Transverse colon (tissue), 4 donors: ENCODE measurements around the gene ZZZ3. TPM values are rescaled to one million over a fixed set of nuclear protein-coding genes. Genes with fewer than 3 reads are reported as not detected.

Source experiments
- DNase-seq: peaks from one replicate; pipeline ENCODE4 v3.0.0-alpha.2; 2019
- H3K27ac ChIP-seq, 4 donors: fragments of 200-600 bp; sonication (generic); 2 replicates each; pipeline ENCODE4 v1.5.1; 2016 to 2018; ENCODE audit warnings: inconsistent platforms in 4 of 4
- H3K27me3 ChIP-seq: fragments of 200-600 bp; sonication (generic); 2 replicates; pipeline ENCODE4 v1.5.1; 2017; ENCODE audit warnings: inconsistent platforms
- H3K36me3 ChIP-seq, 4 donors: fragments of 200-600 bp; sonication (generic); 2 replicates each; pipeline ENCODE4 v1.5.1; 2017 to 2019; ENCODE audit warnings: inconsistent platforms in 4 of 4
- H3K4me1 ChIP-seq, 4 donors: fragments of 200-600 bp; sonication (generic); 2 replicates each; pipeline ENCODE4 v1.5.1; 2017 to 2020; ENCODE audit warnings: inconsistent platforms in 4 of 4
- H3K4me3 ChIP-seq, 4 donors: fragments of 200-600 bp; sonication (generic); 1 replicate in 1 of 4; 2 replicates in 3 of 4; pipeline versions ENCODE4 v1.5.1 to v1.6.1; 2017 to 2019; ENCODE audit warnings: inconsistent platforms in 4 of 4
- H3K9me3 ChIP-seq, 2 donors: fragments of 200-600 bp; sonication (generic); 2 replicates each; pipeline ENCODE4 v1.5.1; 2017 to 2019; ENCODE audit warnings: inconsistent platforms in 2 of 2
- EP300 ChIP-seq: sonication (generic); formaldehyde crosslinking; IDR thresholded peaks from one replicate; pipeline ENCODE4 v1.6.1; 2017; ENCODE audit warnings: antibody characterized with exemption, low read depth
- POLR2A ChIP-seq: fragments of 450-650 bp; IDR thresholded peaks from one replicate; pipeline ENCODE4 v1.6.1; 2016; ENCODE audit warnings: antibody characterized with exemption, mild to moderate bottlenecking, moderate library complexity
- POLR2AphosphoS5 ChIP-seq, 3 donors: sonication (generic); formaldehyde crosslinking; IDR thresholded peaks; one replicate each; pipeline ENCODE4 v1.6.1; 2016; ENCODE audit warnings: antibody characterized with exemption in 3 of 3
- WGBS, 2 donors: methylation state at CpG; one replicate each; pipeline ENCODE4 v1.1.5; 2018; ENCODE audit warnings: low coverage in 1 of 2; 5-methylcytosine and 5-hydroxymethylcytosine counted together
- in situ Hi-C, 4 donors: fragments of 200-750 bp; cut with MboI; loops; one replicate each; pipeline versions ENCODE4 v1.15.0 to v1.15.1; 2017; ENCODE audit warnings: low sequenced_read_pairs in 3 of 4, low pct_ligation_motif_present in 1 of 4, low pct_unique_long_range_greater_than_20kb in 1 of 4
- intact Hi-C: fragments of 100-400 bp; cut with DNase I; formaldehyde crosslinking; loops from one replicate; pipeline ENCODE4 v1.15.1; 2023; ENCODE audit warnings: low total_unique reads
- total RNA-seq, 4 donors: library from RNA; depleted of rRNA; stranded (reverse); fragments of >200 nt; gene quantifications; one replicate each; pipeline ENCODE4 v1.1.0, GENCODE V29; 2016
- TF ChIP-seq, protein P1 (sequence below), 5 experiments: fragments of 200-600 bp in 3 of 5; fragments of 450-650 bp in 2 of 5; sonication (generic) in 3 of 5; IDR thresholded peaks; 1 replicate in 2 of 5; 2 replicates in 3 of 5; pipeline ENCODE4 v1.5.1; 2016 to 2017; ENCODE audit warnings: antibody characterized with exemption in 5 of 5, inconsistent platforms in 3 of 5, mild to moderate bottlenecking in 2 of 5, moderate library complexity in 1 of 5

The ZZZ3 gene
- total RNA-seq: 10 to 100 TPM; 15.9 to 80.4 (median 47.4) TPM

DNA sequence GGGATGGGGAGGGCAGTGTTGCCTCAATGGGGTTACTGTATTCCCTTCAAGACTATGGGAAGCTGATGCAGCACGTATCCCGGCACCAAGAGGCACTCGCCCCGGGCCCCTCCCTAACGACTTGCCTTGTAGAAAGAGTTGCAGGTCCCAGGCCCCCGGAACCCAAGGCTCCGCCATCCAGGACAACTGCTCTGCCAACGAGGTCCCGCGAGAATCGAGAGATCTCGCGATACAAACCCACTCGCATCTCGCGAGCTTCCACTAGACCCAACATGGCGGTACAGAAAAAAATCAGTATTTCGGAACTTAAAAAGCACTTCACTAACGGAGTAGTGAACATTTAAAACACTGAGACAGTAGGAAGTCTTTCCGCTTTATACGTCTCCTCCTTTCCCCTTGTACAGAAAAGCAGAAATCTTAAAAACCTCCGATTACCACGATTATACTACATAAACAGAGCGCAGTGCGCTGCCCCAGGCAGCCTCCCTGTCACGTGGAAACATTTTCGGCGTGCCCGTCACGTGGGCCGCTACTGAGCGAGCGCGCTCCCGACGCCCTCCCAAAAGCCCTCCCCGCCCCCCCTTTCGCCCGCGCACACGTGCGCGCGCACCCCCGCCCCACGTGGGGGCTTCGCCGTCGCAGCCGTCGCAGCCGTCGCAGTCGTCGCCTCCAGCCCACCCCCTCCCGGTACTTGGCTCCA is at the start of gene ZZZ3:
Gene ZZZ3, minus strand, starts transcription at position 199 of the 700 bp plus-strand sequence. CDS start 49,304 bp downstream, outside the sequence.
- no peaks in the 10 kb centered on the region for H3K27me3 ChIP-seq
- no peaks in the 10 kb centered on the region for H3K36me3 ChIP-seq
- H3K4me3 ChIP-seq: peak within 1 kb of the TSS; percentile 73 to 98 (median 85)
- TF ChIP-seq EP300: no peak
- TF ChIP-seq, protein P1, sequence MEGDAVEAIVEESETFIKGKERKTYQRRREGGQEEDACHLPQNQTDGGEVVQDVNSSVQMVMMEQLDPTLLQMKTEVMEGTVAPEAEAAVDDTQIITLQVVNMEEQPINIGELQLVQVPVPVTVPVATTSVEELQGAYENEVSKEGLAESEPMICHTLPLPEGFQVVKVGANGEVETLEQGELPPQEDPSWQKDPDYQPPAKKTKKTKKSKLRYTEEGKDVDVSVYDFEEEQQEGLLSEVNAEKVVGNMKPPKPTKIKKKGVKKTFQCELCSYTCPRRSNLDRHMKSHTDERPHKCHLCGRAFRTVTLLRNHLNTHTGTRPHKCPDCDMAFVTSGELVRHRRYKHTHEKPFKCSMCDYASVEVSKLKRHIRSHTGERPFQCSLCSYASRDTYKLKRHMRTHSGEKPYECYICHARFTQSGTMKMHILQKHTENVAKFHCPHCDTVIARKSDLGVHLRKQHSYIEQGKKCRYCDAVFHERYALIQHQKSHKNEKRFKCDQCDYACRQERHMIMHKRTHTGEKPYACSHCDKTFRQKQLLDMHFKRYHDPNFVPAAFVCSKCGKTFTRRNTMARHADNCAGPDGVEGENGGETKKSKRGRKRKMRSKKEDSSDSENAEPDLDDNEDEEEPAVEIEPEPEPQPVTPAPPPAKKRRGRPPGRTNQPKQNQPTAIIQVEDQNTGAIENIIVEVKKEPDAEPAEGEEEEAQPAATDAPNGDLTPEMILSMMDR (IDR thresholded peaks at IDR 0.05): peak in 1 of 5 experiments; percentile 1
- TF ChIP-seq POLR2AphosphoS5 (IDR thresholded peaks at IDR 0.05): peak in 2 of 3 donors; percentile 41 to 45
- peak; percentile 48 for TF ChIP-seq POLR2A
- intact Hi-C loops: no loop called here
- 0 to 1% methylated on average over 5 to 41 of the region's 56 CpGs for WGBS, 2 donors
- peak within 1 kb of the TSS; percentile 93 to 99 (median 96) for H3K27ac ChIP-seq
- peak; percentile 95 for DNase-seq
- no peaks in the 10 kb centered on the region for H3K9me3 ChIP-seq
- in situ Hi-C loops: no loop called here
- peaks cover 21 to 54% (median 38%) of the 10 kb centered on the region in 4 donors for H3K4me1 ChIP-seq

DNA sequence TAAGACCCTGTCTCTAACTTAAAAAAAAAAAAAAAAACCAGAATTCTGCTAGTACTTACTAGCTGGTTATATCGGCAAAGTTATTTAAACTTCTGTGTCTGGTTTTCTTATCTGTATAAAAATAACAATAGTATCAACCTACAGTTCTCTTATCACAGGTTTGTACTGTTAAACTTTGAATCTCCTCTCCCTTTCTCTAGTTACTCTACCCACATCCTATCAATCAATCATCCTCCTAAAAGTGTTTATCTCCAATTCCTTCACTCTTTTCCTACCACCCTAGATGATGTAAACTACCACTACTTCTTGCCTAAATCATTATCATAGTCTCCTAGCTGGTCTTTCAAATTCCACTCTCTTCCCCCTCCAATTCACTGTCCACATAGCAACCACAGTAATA is 49.6 kb upstream of the ZZZ3 start:
- WGBS, 2 donors: 96 to 100% methylated on average over 1 of the region's 1 CpG
- TF ChIP-seq EP300 (no peak), POLR2AphosphoS5 (IDR thresholded peaks at IDR 0.05) (no peak), POLR2A (no peak)
- TF ChIP-seq, protein P1 (IDR thresholded peaks at IDR 0.05): no peak
- in situ Hi-C loops: no loop called here
- H3K9me3 ChIP-seq: no peaks in the 10 kb centered on the region
- H3K4me3 ChIP-seq: no peak overlapping the region
- no peaks in the 10 kb centered on the region for H3K4me1 ChIP-seq
- H3K27me3 ChIP-seq: no peaks in the 10 kb centered on the region
- H3K36me3 ChIP-seq: peaks cover 0 to 59% (median 2%) of the 10 kb centered on the region in 4 donors
- DNase-seq: no peak
- intact Hi-C loops: no loop called here
- no peak overlapping the region for H3K27ac ChIP-seq

DNA sequence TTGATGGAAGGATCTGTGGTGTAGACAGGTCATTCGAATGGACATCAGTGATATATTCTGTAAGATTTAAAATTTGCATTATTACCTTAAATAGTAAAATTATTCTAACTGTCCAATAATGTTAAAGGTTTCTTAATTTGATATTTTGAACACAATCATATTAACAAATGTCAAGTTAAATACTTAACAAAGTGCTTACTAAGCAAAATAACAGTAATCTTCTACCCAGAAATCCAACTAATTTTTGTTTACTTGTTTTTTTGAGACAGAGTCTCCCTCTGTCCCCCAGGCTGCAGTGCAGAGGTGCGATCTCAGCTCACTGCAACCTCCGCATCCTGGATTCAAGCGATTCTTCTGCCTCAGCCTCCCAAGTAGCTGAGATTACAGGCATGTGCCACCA is 43.2 kb upstream of the ZZZ3 start:
- TF ChIP-seq POLR2AphosphoS5 (IDR thresholded peaks at IDR 0.05) (no peak), POLR2A (no peak), EP300 (no peak)
- TF ChIP-seq, protein P1 (IDR thresholded peaks at IDR 0.05): no peak
- Histone ChIP-seq H3K9me3 (no peaks in the 10 kb centered on the region), H3K27me3 (no peaks in the 10 kb centered on the region), H3K27ac (no peak overlapping the region), H3K4me3 (no peak overlapping the region), H3K4me1 (no peaks in the 10 kb centered on the region), H3K36me3 (peaks cover 0 to 85% (median 23%) of the 10 kb centered on the region in 4 donors)
- in situ Hi-C loops (no loop called here), intact Hi-C loops (no loop called here)
- DNase-seq: no peak
- WGBS, 2 donors: 93 to 96% methylated on average over 4 of the region's 4 CpGs

DNA sequence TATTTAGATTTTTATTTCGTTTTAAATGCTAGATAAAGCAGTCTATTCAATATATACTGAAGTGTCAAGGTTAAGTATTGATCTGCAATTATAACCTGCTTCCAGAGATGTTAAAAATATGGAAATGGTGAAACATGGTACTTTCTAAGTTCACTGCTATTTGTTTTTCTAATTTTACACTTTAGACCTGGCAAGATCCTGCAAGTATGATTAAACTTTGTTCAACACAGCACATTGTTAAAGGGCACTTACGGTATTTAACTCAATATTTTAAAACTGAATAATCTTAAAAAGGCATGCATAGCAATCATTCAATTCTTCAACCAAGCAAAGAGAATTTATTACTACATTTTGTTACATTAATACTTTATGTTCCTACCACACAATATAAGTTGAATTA is 35.7 kb upstream of the ZZZ3 start:
- no peaks in the 10 kb centered on the region for H3K9me3 ChIP-seq
- DNase-seq: no peak
- H3K4me3 ChIP-seq: no peak overlapping the region
- peaks cover 0 to 72% (median 21%) of the 10 kb centered on the region in 4 donors for H3K36me3 ChIP-seq
- in situ Hi-C loops: loop anchor here in 3 of 4 donors (10.0 to 25.0 kb wide), 3 partner anchors 237 to 394 kb away; no protein-coding TSS in a partner anchor
- intact Hi-C loops: no loop called here
- no peak for TF ChIP-seq POLR2AphosphoS5 (IDR thresholded peaks at IDR 0.05)
- TF ChIP-seq POLR2A: no peak
- no peak for TF ChIP-seq EP300
- TF ChIP-seq, protein P1 (IDR thresholded peaks at IDR 0.05): no peak
- H3K27me3 ChIP-seq: no peaks in the 10 kb centered on the region
- H3K27ac ChIP-seq: no peak overlapping the region
- no peaks in the 10 kb centered on the region for H3K4me1 ChIP-seq
- WGBS, 2 donors: 93 to 94% methylated on average over 2 of the region's 2 CpGs
